Mesothelial cell of epicardium (in vitro differentiated cells): ENCODE measurements around the gene DDX56. TPM values are rescaled to one million over a fixed set of nuclear protein-coding genes. Genes with fewer than 3 reads are reported as not detected.
"Not testable (repeated sequence)": the region's sequence is repeated elsewhere in the genome, so short reads cannot be mapped to it uniquely, and the experiment has no call there.

Experiments used
- DNase-seq, 2 experiments: peaks; one replicate each; pipeline ENCODE4 v3.0.0; 2021; ENCODE audit warnings: low spot score in 2 of 2; ENCODE audit not compliant: unreplicated experiment in 2 of 2
- H3K27ac Mint-ChIP-seq: 2 replicates; pipeline ENCODE4 v1.8.0; 2021; ENCODE audit warnings: mixed read lengths
- H3K27me3 Mint-ChIP-seq: 2 replicates; pipeline ENCODE4 v1.8.0; 2021; ENCODE audit warnings: low read depth, mixed read lengths
- H3K36me3 Mint-ChIP-seq: 2 replicates; pipeline ENCODE4 v1.8.0; 2021; ENCODE audit warnings: mixed read lengths
- H3K4me1 Mint-ChIP-seq: 2 replicates; pipeline ENCODE4 v1.8.0; 2021; ENCODE audit warnings: mixed read lengths
- H3K4me3 Mint-ChIP-seq: 2 replicates; pipeline ENCODE4 v1.8.0; 2021; ENCODE audit warnings: mild to moderate bottlenecking, moderate library complexity, mixed read lengths
- H3K9me3 Mint-ChIP-seq: 2 replicates; pipeline ENCODE4 v1.8.0; 2021; ENCODE audit warnings: mixed read lengths
- total RNA-seq: library from RNA; stranded (reverse); gene quantifications from 3 replicates; pipeline ENCODE4 v1.2.1, GENCODE V29; 2021
- TF ChIP-seq, protein P1 (sequence below): fragments of 200-600 bp; sonication (generic); IDR thresholded peaks from one replicate; pipeline ENCODE4 v1.5.0; 2021; ENCODE audit warnings: antibody characterized with exemption; ENCODE audit not compliant: unreplicated experiment

Gene DDX56
- total RNA-seq, 1 donor from 2014 or later = 104 TPM

DNA sequence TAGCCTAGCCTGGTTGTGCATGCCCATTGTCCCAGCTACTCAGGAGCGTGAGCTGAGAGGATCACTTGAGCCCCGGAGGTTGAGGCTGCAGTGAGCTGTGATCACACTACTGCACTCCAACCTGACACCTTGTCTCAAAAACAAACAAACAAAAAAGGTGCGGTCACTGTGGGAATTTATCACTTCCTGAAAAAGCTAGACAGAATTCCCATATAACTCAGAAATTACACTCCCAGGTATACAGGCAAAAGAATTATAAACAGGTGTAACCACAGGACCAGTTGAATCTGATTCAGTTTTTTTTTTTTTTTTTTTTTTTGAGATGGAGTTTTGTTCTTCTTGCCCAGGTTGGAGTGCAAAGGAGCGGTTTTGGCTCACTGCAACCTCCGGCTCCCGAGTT lies 29.5 kb upstream of the DDX56 start:
- Mint-ChIP-seq H3K36me3 (no peaks in the 10 kb centered on the region), H3K27ac (no peak overlapping the region), H3K4me1 (peaks cover 15% of the 10 kb centered on the region), H3K4me3 (no peak overlapping the region), H3K27me3 (peaks cover 4% of the 10 kb centered on the region), H3K9me3 (no peaks in the 10 kb centered on the region)
- TF ChIP-seq, protein P1, sequence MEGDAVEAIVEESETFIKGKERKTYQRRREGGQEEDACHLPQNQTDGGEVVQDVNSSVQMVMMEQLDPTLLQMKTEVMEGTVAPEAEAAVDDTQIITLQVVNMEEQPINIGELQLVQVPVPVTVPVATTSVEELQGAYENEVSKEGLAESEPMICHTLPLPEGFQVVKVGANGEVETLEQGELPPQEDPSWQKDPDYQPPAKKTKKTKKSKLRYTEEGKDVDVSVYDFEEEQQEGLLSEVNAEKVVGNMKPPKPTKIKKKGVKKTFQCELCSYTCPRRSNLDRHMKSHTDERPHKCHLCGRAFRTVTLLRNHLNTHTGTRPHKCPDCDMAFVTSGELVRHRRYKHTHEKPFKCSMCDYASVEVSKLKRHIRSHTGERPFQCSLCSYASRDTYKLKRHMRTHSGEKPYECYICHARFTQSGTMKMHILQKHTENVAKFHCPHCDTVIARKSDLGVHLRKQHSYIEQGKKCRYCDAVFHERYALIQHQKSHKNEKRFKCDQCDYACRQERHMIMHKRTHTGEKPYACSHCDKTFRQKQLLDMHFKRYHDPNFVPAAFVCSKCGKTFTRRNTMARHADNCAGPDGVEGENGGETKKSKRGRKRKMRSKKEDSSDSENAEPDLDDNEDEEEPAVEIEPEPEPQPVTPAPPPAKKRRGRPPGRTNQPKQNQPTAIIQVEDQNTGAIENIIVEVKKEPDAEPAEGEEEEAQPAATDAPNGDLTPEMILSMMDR = no peak
- DNase-seq = no peak

DNA sequence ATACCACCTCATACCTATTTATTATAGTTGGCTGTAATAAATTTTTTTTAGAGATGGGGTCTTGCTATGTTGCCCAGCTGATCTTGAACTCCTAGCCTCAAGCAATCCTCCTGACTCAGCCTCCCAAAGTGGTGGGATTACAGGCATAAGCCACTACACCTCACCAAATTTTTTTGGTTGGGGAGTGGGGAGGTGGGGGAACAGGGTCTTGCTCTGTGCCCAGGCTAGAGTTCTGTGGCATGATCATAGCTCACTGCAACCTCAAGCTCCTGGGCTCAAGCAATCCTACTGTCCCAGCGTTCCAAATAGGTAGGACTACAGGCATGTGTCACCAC lies 28.8 kb upstream of the DDX56 start:
- peaks cover 13% of the 10 kb centered on the region for H3K4me1 Mint-ChIP-seq
- no peak overlapping the region for H3K4me3 Mint-ChIP-seq
- no peak for DNase-seq
- no peaks in the 10 kb centered on the region for H3K9me3 Mint-ChIP-seq
- TF ChIP-seq, protein P1 = no peak
- peaks cover 4% of the 10 kb centered on the region for H3K27me3 Mint-ChIP-seq
- no peaks in the 10 kb centered on the region for H3K36me3 Mint-ChIP-seq
- H3K27ac Mint-ChIP-seq = no peak overlapping the region

DNA sequence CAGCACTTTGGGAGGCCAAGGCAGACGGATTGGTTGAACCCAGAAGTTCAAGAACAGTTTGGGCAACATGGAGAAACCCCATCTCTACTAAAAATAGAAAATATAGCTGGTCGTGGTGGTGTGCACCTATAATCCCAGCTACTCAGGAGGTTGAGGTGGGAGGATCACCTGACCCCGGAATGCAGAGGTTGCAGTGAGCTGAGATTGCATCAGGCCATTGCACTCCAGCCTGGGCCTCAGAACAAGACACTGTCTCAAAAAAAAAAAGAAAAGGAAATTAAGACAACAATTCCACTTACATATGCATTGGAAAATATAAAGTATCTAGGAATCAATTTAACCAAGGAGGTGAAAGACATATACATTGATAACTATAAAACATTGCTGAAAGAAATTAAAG lies 25.5 kb upstream of the DDX56 start:
- TF ChIP-seq, protein P1 = no peak
- no peak for DNase-seq
- Mint-ChIP-seq H3K27ac (no peak overlapping the region), H3K27me3 (peaks cover 7% of the 10 kb centered on the region), H3K9me3 (no peaks in the 10 kb centered on the region), H3K4me3 (no peak overlapping the region), H3K36me3 (no peaks in the 10 kb centered on the region), H3K4me1 (no peaks in the 10 kb centered on the region)

DNA sequence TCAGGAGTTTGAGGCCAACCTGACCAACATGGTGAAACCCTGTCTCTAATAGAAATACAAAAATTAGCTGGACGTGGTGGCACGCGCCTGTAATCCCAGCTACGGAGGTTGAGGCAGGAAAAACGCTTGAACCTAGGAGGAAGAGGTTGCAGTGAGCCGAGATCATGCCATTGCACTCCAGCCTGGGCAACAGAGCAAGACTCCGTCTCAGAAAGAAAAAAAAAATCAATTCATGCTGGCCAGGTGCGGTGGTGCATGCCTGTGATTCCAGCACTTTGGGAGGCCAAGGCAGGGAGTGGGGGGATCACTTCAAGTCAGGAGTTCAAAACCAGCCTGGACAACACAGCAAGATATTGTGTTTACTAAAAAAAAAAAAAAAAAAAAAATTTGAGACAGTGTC lies 23.5 kb upstream of the DDX56 start:
- DNase-seq, H3K4me1 Mint-ChIP-seq, H3K36me3 Mint-ChIP-seq, H3K27ac Mint-ChIP-seq, H3K4me3 Mint-ChIP-seq, H3K9me3 Mint-ChIP-seq: not testable (repeated sequence)
- H3K27me3 Mint-ChIP-seq = peaks cover 11% of the 10 kb centered on the region

DNA sequence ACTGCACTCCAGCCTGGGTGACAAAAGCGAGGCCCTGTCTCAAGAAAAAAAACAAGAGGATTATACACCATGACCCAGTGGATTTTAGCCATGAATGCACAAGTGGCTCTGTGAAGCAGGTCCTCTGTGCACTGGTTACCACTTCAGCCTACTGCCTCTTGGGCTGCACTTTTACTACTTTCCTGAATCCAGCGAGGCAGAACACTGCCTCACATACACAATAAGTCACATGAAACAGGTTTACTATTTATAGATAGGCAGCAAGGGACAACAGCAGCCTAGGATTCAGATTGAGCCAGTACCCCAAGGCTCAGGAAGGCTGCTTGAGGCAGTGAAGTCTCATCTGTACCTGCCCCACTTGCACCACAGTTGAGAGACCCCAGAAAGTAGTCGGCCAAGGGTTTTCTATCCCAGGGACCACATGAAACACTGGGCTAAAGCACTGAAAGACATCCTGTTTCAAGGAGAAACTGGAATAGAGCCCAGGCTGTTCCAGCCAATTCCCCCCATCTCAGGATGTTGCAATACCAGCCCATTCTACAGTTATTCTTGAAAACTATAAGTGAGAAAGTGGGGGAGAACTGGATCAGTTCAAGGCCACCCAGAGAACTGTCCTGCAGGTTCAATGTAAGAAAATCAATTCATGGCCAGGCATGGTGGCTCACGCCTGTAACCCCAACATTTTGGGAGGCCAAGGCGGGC lies 22.4 kb upstream of the DDX56 start:
- TF ChIP-seq, protein P1 = no peak
- Mint-ChIP-seq H3K4me3 (no peak overlapping the region), H3K36me3 (no peaks in the 10 kb centered on the region), H3K4me1 (no peaks in the 10 kb centered on the region), H3K27ac (no peak overlapping the region), H3K27me3 (peaks cover 8% of the 10 kb centered on the region), H3K9me3 (no peaks in the 10 kb centered on the region)
- no peak for DNase-seq

DNA sequence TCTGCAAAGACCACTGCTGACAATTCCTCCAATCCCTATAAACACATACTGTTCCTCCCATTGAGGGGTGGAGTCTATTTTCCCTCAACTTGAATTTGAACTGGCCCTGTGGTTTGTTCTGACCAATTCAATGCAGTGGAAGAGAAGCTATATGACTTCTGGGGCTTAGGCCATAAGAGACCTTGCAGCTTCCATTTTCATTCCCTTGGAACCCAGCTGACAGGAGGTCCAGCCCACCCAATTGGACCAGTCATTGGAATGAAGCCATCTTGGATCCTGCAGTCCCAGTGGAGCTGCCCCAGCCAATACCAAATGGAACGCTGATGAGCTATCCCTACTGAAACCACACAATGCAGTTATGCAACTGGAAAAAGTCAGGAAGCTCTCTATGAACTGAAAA lies 17.2 kb upstream of the DDX56 start:
- DNase-seq = no peak
- TF ChIP-seq, protein P1 = no peak
- Mint-ChIP-seq H3K4me1 (no peaks in the 10 kb centered on the region), H3K9me3 (no peaks in the 10 kb centered on the region), H3K4me3 (no peak overlapping the region), H3K27ac (no peak overlapping the region), H3K27me3 (peaks cover 7% of the 10 kb centered on the region), H3K36me3 (no peaks in the 10 kb centered on the region)
